ENCODE measurements around the gene ERCC6L2. TPM values are rescaled to one million over a fixed set of nuclear protein-coding genes. Genes with fewer than 3 reads are reported as not detected.

ERCC6L2 gene
- total RNA-seq, 2 experiments from 2014 or later: 32.9 to 33.1 TPM

DNA sequence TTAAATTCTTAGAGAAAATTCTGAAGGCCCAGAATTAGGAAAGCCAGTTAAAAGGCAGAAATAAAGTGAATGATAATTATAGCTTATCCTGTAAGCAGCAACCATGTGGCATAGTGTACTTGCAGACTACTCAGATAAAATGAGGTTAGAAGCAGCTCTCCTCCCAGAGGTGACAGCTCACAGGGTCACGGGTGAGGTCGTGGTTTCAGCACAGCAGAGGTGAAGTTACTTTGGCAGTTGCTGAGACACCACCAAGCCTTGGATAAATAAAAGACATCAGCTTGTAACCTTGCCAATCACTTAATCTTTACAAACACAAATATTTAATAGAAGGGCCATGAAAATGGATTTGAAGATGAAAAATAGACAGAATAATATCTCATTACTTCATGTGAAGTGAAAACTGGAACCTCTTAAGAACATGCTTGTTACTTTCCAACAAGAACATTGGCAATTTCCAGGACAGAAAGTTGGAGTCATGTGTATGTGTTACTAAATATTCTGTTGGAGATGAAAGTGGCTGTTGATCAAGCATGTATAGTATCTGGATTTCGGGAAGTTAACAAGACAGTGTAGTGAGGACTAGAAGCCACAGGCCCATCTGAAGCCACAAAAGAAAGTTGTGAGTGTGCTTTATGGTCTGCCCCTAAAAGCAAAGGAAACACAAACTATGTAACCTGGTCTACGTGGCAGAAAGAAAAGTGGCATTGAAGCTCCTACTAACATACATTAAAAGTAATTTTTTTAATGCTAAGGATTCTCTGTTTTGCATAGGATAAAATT is 134.4 kb downstream of the ERCC6L2 start:
- CTCF ChIA-PET: interaction anchor here (1.7 kb wide), 1 partner anchor 16 kb away, joined by 4 read pairs; no protein-coding TSS in a partner anchor
- POLR2A ChIA-PET: interaction anchor here (0.6 to 0.7 kb wide), 2 partner anchors 34 to 122 kb away, joined by 4 to 5 read pairs; no protein-coding TSS in a partner anchor

DNA sequence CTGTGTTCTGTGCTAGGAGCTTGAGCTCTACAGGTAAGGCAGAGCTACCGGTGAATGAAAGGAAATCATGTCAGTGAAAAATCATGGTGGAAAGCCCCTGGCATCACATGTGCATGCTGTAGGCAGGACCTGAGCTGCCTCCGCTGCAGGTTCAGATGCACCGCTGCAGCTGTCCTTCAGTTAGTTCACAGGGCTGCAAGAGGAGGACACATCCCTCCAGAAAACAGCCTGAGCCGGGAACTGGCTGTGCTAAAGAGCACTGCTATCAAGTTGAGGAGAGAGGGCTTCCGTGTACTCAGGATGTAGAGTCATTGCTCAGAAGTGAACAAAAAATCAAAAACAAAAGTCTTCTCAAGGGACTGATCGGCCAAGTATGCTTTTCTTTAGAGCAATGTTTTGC is 138.6 kb downstream of the ERCC6L2 start:
- ChIA-PET CTCF (interaction anchor here (0.8 kb wide), 1 partner anchor 125 kb away, joined by 5 read pairs; no protein-coding TSS in a partner anchor), POLR2A (no interaction called here)

DNA sequence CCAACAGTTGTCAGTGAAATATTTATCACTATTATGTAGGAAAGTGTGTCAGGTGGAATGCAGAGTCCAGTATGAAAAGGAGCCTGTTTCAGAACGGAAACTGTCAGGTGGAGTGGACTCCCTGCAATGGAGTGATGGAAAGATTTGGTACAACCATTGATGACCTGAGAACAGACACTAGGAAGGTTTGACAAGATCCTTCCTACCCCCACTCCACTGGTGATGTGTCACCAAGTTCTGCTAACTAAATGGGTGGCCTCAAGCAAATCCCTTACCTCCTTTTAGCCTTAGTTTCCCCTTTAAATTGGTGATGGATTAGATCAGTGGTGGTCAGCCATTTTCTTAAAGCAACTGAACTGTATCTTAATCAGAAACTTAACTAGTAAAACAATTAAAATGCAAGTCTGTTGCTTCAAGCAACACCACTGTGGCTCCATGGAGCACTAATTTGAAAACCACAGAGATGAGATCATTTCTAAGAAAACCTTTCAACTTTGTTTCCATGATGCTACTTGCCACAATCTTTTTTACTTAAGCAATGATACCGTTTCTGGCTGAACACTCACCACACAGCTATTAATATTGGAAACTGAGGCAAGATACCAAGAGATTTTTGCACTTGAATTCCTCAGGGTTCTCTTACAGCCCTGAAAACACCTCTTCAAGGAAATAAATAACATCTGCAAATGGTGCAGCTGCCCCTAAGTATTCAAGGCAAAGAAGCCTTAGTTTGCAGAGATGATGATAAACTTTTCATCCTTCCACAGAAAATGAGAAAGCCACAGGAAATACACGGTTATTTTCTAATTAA is 140.6 kb downstream of the ERCC6L2 start:
- ChIA-PET CTCF (no interaction called here), POLR2A (no interaction called here)
